Endothelial cell of umbilical vein (primary cell): Measurements from ENCODE around the gene PLEKHA5. TPM values are rescaled to one million over a fixed set of nuclear protein-coding genes. Genes with fewer than 3 reads are reported as not detected.

ENCODE experiments used
- BruUV-seq: library from RNA; stranded (reverse); fragments of 400-500 nt; replicated peaks from 2 replicates; lab custom pipeline; 2021; lab: Mats Ljungman, UMichigan
- CTCF ChIA-PET: fragments of 300-600, 350-600 bp; sonication (Branson Sonifier 250); formaldehyde crosslinking; loops from one replicate; lab custom pipeline; 2021; ENCODE audit warnings: antibody characterized with exemption, inconsistent platforms; lab: Charles Lee
- POLR2A ChIA-PET: fragments of 300-600, 350-600 bp; sonication (Branson Sonifier 250); formaldehyde crosslinking; loops from one replicate; lab custom pipeline; 2021; ENCODE audit warnings: antibody characterized with exemption, inconsistent platforms; lab: Charles Lee
- DNase-seq: peaks from one replicate; pipeline ENCODE4 v3.0.0-alpha.2; 2011; ENCODE audit warnings: low read depth, low spot score
- FAIRE-seq: peaks from 2 replicates; lab custom pipeline; 2011; peaks lifted over from hg19 to GRCh38; lab: Jason Lieb, UNC
- H2AFZ ChIP-seq: 2 replicates; pipeline ENCODE4 v1.6.0; 2012; ENCODE audit warnings: low read depth, low read length, control low read depth, inconsistent platforms
- H3K27ac ChIP-seq: 2 replicates; pipeline ENCODE4 v1.5.1; 2011; ENCODE audit warnings: low read depth, mild to moderate bottlenecking, control low read depth, low read length, moderate library complexity; ENCODE audit not compliant: insufficient read depth
- H3K27me3 ChIP-seq, 2 experiments: 2 replicates each; pipeline versions ENCODE4 v1.6.0 to v1.6.1; 2011; ENCODE audit warnings: low read length in 2 of 2, mixed read lengths in 1 of 2; ENCODE audit not compliant: control insufficient read depth in 2 of 2, insufficient read depth in 2 of 2
- H3K36me3 ChIP-seq, 2 experiments: 2 replicates in 1 of 2; 3 replicates in 1 of 2; pipeline ENCODE4 v1.5.1; 2011; ENCODE audit warnings: low read length in 2 of 2, mild to moderate bottlenecking in 1 of 2, moderate library complexity in 1 of 2; ENCODE audit not compliant: control insufficient read depth in 2 of 2, insufficient read depth in 2 of 2; ENCODE audit errors: extremely low read depth in 1 of 2
- H3K4me1 ChIP-seq: 3 replicates; pipeline ENCODE4 v1.5.1; 2011; ENCODE audit warnings: mild to moderate bottlenecking, low read length; ENCODE audit not compliant: control insufficient read depth, insufficient read depth; ENCODE audit errors: extremely low read depth
- H3K4me2 ChIP-seq: 2 replicates; pipeline ENCODE4 v1.6.1; 2011; ENCODE audit warnings: low read length, control low read depth, mixed read lengths; ENCODE audit not compliant: insufficient read depth
- H3K4me3 ChIP-seq, 3 experiments: fragments of 200-600 bp in 1 of 3; sonication (generic), shearing (Covaris generic) in 1 of 3; replicated peaks in 1 of 3; 2 replicates each; pipeline ENCODE4 v1.5.1; 2011 to 2016; ENCODE audit warnings: control low read depth in 3 of 3, low read length in 3 of 3, mild to moderate bottlenecking in 2 of 3, inconsistent platforms in 1 of 3, low read depth in 1 of 3, moderate library complexity in 1 of 3; ENCODE audit not compliant: insufficient read depth in 1 of 3
- H3K79me2 ChIP-seq: 2 replicates; pipeline ENCODE4 v1.6.0; 2012; ENCODE audit warnings: low read length, inconsistent platforms; ENCODE audit not compliant: control insufficient read depth, insufficient read depth
- H3K9ac ChIP-seq: replicated peaks from 2 replicates; pipeline ENCODE3; 2011; ENCODE audit warnings: low read length, control low read depth; ENCODE audit not compliant: insufficient read depth; ENCODE audit errors: extremely low read depth
- H3K9me1 ChIP-seq: replicated peaks from 3 replicates; pipeline ENCODE4 v1.6.0; 2011; ENCODE audit warnings: mild to moderate bottlenecking, low read length; ENCODE audit not compliant: control insufficient read depth, insufficient read depth; ENCODE audit errors: extremely low read depth
- H3K9me3 ChIP-seq: replicated peaks from 2 replicates; pipeline ENCODE4 v1.5.1; 2012; ENCODE audit warnings: low read length, inconsistent platforms; ENCODE audit not compliant: control insufficient read depth, insufficient read depth
- H4K20me1 ChIP-seq: replicated peaks from 2 replicates; pipeline ENCODE3; 2011; ENCODE audit warnings: mild to moderate bottlenecking, low read length; ENCODE audit not compliant: control insufficient read depth, insufficient read depth; ENCODE audit errors: extremely low read depth
- CTCF ChIP-seq, 2 donors: IDR thresholded peaks; 1 replicate in 1 of 2; 2 replicates in 1 of 2; pipeline ENCODE4 v1.5.1; 2011; ENCODE audit warnings: low read length in 2 of 2, mild to moderate bottlenecking in 2 of 2, moderate library complexity in 2 of 2, control low read depth in 1 of 2, inconsistent platforms in 1 of 2, low read depth in 1 of 2; ENCODE audit not compliant: insufficient read depth in 1 of 2; ENCODE audit errors: extremely low read depth in 1 of 2
- EZH2 ChIP-seq: IDR thresholded peaks from 2 replicates; pipeline ENCODE4 v1.6.1; 2012; ENCODE audit warnings: borderline replicate concordance, low read depth, mild to moderate bottlenecking, moderate library complexity, low read length, inconsistent platforms; ENCODE audit not compliant: severe bottlenecking
- FOS ChIP-seq: IDR thresholded peaks from 2 replicates; pipeline ENCODE4 v1.6.1; 2011; ENCODE audit warnings: mild to moderate bottlenecking, low read length, moderate library complexity, borderline replicate concordance; ENCODE audit not compliant: insufficient read depth
- GATA2 ChIP-seq: IDR thresholded peaks from 2 replicates; pipeline ENCODE4 v1.7.0; 2011; ENCODE audit warnings: low read depth, mild to moderate bottlenecking, moderate library complexity, mixed read lengths, low read length; ENCODE audit not compliant: insufficient read length, insufficient read depth
- JUN ChIP-seq: IDR thresholded peaks from 2 replicates; pipeline ENCODE4 v1.6.1; 2011; ENCODE audit warnings: borderline replicate concordance, low read depth; ENCODE audit not compliant: insufficient read length, insufficient read depth
- MAX ChIP-seq: IDR thresholded peaks from 2 replicates; pipeline ENCODE4 v1.6.1; 2011; ENCODE audit not compliant: insufficient read depth, insufficient read length
- MYC ChIP-seq: IDR thresholded peaks from one replicate; pipeline ENCODE4 v1.6.1; 2011; ENCODE audit warnings: mild to moderate bottlenecking, low read depth, low read length
- POLR2A ChIP-seq: IDR thresholded peaks from 2 replicates; pipeline ENCODE4 v1.6.1; 2012; ENCODE audit warnings: low read depth, mild to moderate bottlenecking, control low read depth, low read length
- POLR2AphosphoS5 ChIP-seq: IDR thresholded peaks from 2 replicates; pipeline ENCODE4 v1.6.1; 2012; ENCODE audit warnings: low read depth, mild to moderate bottlenecking, control low read depth, low read length, moderate library complexity; ENCODE audit not compliant: insufficient read depth
- dilution Hi-C: fragments of 300-500 bp; cut with MboI; formaldehyde crosslinking; loops from one replicate; pipeline ENCODE4 v1.15.0; 2019; ENCODE audit warnings: low sequenced_read_pairs; ENCODE audit not compliant: extremely low pct_ligation_motif_present
- intact Hi-C: fragments of 100-400 bp; cut with micrococcal nuclease; formaldehyde crosslinking; loops from one replicate; pipeline ENCODE4 v1.10.0; 2022
- polyA plus RNA-seq, 4 experiments: library from polyadenylated mRNA; depleted of rRNA in 3 of 4; stranded (reverse) in 3 of 4; unstranded in 1 of 4; fragments of >200 nt; gene quantifications; 2 replicates each; pipeline versions ENCODE4 v1.2.1 to v1.2.3, GENCODE V29; 2011 to 2012; ENCODE audit warnings: missing spikeins in 1 of 4
- total RNA-seq: library from RNA; stranded (reverse); gene quantifications from 2 replicates; pipeline ENCODE4 v1.2.3, GENCODE V29; 2021

Gene PLEKHA5
- total and polyA plus RNA-seq, 2 donors (not counting 3 experiments of a cell fraction or from before 2014, with no cell fraction given): 2.5 to 12.7 TPM

GRCh38 chr12:19402211-19402610 lies 272.7 kb downstream of the PLEKHA5 start:
- Histone ChIP-seq H3K4me2 (no peak overlapping the region), H3K9me1 (no peaks in the 10 kb centered on the region), H2AFZ (no peak overlapping the region), H3K27me3 (no peaks in the 10 kb centered on the region), H3K79me2 (no peaks in the 10 kb centered on the region), H3K9ac (no peak overlapping the region), H3K27ac (no peak overlapping the region), H3K4me3 (no peak overlapping the region), H3K4me1 (no peaks in the 10 kb centered on the region), H3K9me3 (no peaks in the 10 kb centered on the region), H3K36me3 (no peaks in the 10 kb centered on the region), H4K20me1 (no peaks in the 10 kb centered on the region)
- intact Hi-C loops: no loop called here
- DNase-seq (no peak), FAIRE-seq (no peak)
- no TSS peak for BruUV-seq
- dilution Hi-C loops: no loop called here
- TF ChIP-seq MAX (no peak), MYC (no peak), GATA2 (no peak), POLR2AphosphoS5 (no peak), FOS (no peak), JUN (no peak)
- CTCF ChIA-PET: no interaction called here
- POLR2A ChIA-PET: no interaction called here

- H4K20me1 ChIP-seq: no peaks in the 10 kb centered on the region
- H3K4me2 ChIP-seq: no peak overlapping the region
- H3K4me3 ChIP-seq: no peak overlapping the region
- H3K27ac ChIP-seq: no peak overlapping the region
- no peaks in the 10 kb centered on the region for H3K9me1 ChIP-seq
- H3K27me3 ChIP-seq: no peaks in the 10 kb centered on the region
- H3K9ac ChIP-seq: no peak overlapping the region
- peak; percentile 46 for FAIRE-seq
- H3K36me3 ChIP-seq: no peaks in the 10 kb centered on the region
- CTCF ChIA-PET: interaction anchor here (1.2 kb wide), 1 partner anchor 9 kb away, joined by 4 read pairs; no protein-coding TSS in a partner anchor
- H3K9me3 ChIP-seq: no peaks in the 10 kb centered on the region
- BruUV-seq: no TSS peak
- dilution Hi-C loops: no loop called here
- peak; percentile 67 for DNase-seq
- no peak overlapping the region for H2AFZ ChIP-seq
- no peak for TF ChIP-seq GATA2
- no peak for TF ChIP-seq POLR2A
- no peak for TF ChIP-seq MAX
- TF ChIP-seq MYC: no peak
- no peak for TF ChIP-seq CTCF (IDR thresholded peaks at IDR 0.05; ENCODE audit: extremely low read depth in 1 of 2, insufficient read depth in 1 of 2, low read depth in 1 of 2, low read length in 2 of 2)
- TF ChIP-seq JUN: no peak
- TF ChIP-seq FOS: no peak
- TF ChIP-seq EZH2: no peak
- TF ChIP-seq POLR2AphosphoS5: no peak
- no peaks in the 10 kb centered on the region for H3K4me1 ChIP-seq
- POLR2A ChIA-PET: no interaction called here
- H3K79me2 ChIP-seq: no peaks in the 10 kb centered on the region
- intact Hi-C loops: no loop called here
Observed at GRCh38 chr12:19402743-19403431, 273.4 kb downstream of the PLEKHA5 start.
